ENCODE results near the gene NIN.

GRCh38 chr14:50774542-50775267 lies 56.3 kb downstream of the NIN start:
- TF ChIP-seq CTCF (IDR thresholded peaks at IDR 0.05; ENCODE audit: insufficient read depth, low read depth, low read length) = no peak
- TF ChIP-seq EZH2 (IDR thresholded peaks at IDR 0.05; ENCODE audit: insufficient read depth, low read length) = no peak

Data from astrocyte (in vitro differentiated cells and primary cell).